ENCODE data around the gene MRGPRX3. TPM values are rescaled to one million over a fixed set of nuclear protein-coding genes. Genes with fewer than 3 reads are reported as not detected.

The MRGPRX3 gene
- total and polyA plus RNA-seq, 2 of the 8 experiments (the other 6 are each of a cell fraction or from before 2014, with no cell fraction given): not detected

GRCh38 chr11:18111005-18111404 lies 21.4 kb upstream of the MRGPRX3 start:
- Histone ChIP-seq H2AK5ac (ENCODE audit: low read depth, low read length) (no peak overlapping the region), H3K27ac (ENCODE audit: low read depth, low read length) (no peak overlapping the region), H3K36me3 (ENCODE audit: control insufficient read depth in 2 of 4, insufficient read depth in 4 of 4, low read length in 3 of 4) (no peaks in the 10 kb centered on the region), H3K4me2 (ENCODE audit: insufficient read depth in 1 of 2, low read depth in 2 of 2, low read length in 2 of 2) (no peak overlapping the region), H3K23me2 (ENCODE audit: low read depth, low read length) (0 out of 2 replicates have a peak, but pooled peaks cover 2% of the 10 kb centered on the region), H4K8ac (ENCODE audit: extremely low read depth, insufficient read depth, low read length) (no peak overlapping the region), H2AFZ (ENCODE audit: low read length) (no peak overlapping the region), H2BK120ac (replicated peaks; ENCODE audit: low read depth, low read length) (no peak overlapping the region), H2BK15ac (ENCODE audit: low read length) (no peak overlapping the region), H3K4me3 (ENCODE audit: extremely low read depth in 1 of 4, insufficient read depth in 2 of 4, low read depth in 3 of 4, low read length in 4 of 4) (no peak overlapping the region), H3K79me1 (ENCODE audit: low read depth, low read length) (no peaks in the 10 kb centered on the region), H3K4me1 (replicated peaks in 1 of 4; ENCODE audit: control insufficient read depth in 3 of 4, insufficient read depth in 4 of 4, low read length in 3 of 4) (no peaks in the 10 kb centered on the region), H3K14ac (ENCODE audit: insufficient read length) (no peak overlapping the region), H3K9ac (replicated peaks in 1 of 4; ENCODE audit: extremely low read depth in 1 of 4, low read depth in 3 of 4, low read length in 3 of 4) (no peak overlapping the region), H2BK20ac (ENCODE audit: low read length) (no peak overlapping the region), H3K23ac (ENCODE audit: insufficient read length) (no peak overlapping the region), H3K56ac (replicated peaks; ENCODE audit: insufficient read length, low read depth, low read length) (no peak overlapping the region), H3K18ac (ENCODE audit: extremely low read depth, low read length) (no peak overlapping the region), H2BK5ac (ENCODE audit: low read depth, low read length) (no peak overlapping the region), H3K27me3 (replicated peaks in 1 of 4; ENCODE audit: control insufficient read depth in 3 of 4, extremely low read depth in 1 of 4, insufficient read depth in 3 of 4, low read length in 3 of 4) (peaks cover 0 to 6% (median 2%) of the 10 kb centered on the region in 4 experiments; a peak in 3 of 7 replicates), H2BK12ac (ENCODE audit: low read depth, low read length) (no peak overlapping the region), H4K91ac (replicated peaks; ENCODE audit: insufficient read length, low read length) (no peak overlapping the region), H3K4ac (replicated peaks; ENCODE audit: insufficient read length, low read depth, low read length) (no peak overlapping the region), H3K9me3 (ENCODE audit: insufficient read depth in 2 of 2, low read depth in 1 of 2, low read length in 1 of 2) (no peaks in the 10 kb centered on the region), H3K79me2 (ENCODE audit: control insufficient read depth in 1 of 2, insufficient read depth in 2 of 2, low read length in 2 of 2) (no peaks in the 10 kb centered on the region), H4K5ac (ENCODE audit: insufficient read length, low read depth, low read length) (no peak overlapping the region), H4K20me1 (replicated peaks in 1 of 2; ENCODE audit: control insufficient read depth in 1 of 2, insufficient read depth in 2 of 2, low read length in 2 of 2) (no peaks in the 10 kb centered on the region)
- ChIA-PET CTCF (ENCODE audit: partially characterized antibody) (interaction anchor here (0.6 to 3.7 kb wide), 10 partner anchors 33 to 687 kb away, joined by 3 to 24 read pairs (median 4); no protein-coding TSS in a partner anchor), POLR2A (ENCODE audit: partially characterized antibody) (no interaction called here)
- FAIRE-seq (no peak), DNase-seq (ENCODE audit: low read depth in 1 of 2, low spot score in 2 of 2) (no peak)
- WGBS, 2 experiments (ENCODE audit: extremely low coverage in 1 of 2, insufficient coverage in 1 of 2, insufficient read length in 1 of 2, insufficient replicate concordance in 2 of 2, low coverage in 1 of 2, low lambda C conversion rate in 2 of 2, missing lambda C conversion rate in 1 of 2): 47% methylated on average over 2 of the region's 2 CpGs; no CpG with 5 or more reads in 1 of the 2 experiments
- TF ChIP-seq CHD2 (IDR thresholded peaks at IDR 0.05; ENCODE audit: low read length) (no peak), FOSL1 (IDR thresholded peaks at IDR 0.05; ENCODE audit: insufficient read depth, low read depth, low read length) (no peak), SP2 (IDR thresholded peaks at IDR 0.05; ENCODE audit: low read length) (no peak), CTCF (IDR thresholded peaks at IDR 0.05; ENCODE audit: control extremely low read depth in 1 of 3, insufficient read depth in 1 of 3, low read depth in 1 of 3, low read length in 3 of 3) (no peak), CBX5 (IDR thresholded peaks at IDR 0.05; ENCODE audit: low read depth, low read length) (no peak), RFX5 (IDR thresholded peaks at IDR 0.05; ENCODE audit: borderline replicate concordance, low read depth, low read length) (no peak), SIN3A (conservative IDR thresholded peaks at IDR 0.05 in 1 of 2, IDR thresholded peaks at IDR 0.05 in 1 of 2; ENCODE audit: low read depth in 1 of 2, low read length in 2 of 2) (no peak), KDM5A (IDR thresholded peaks at IDR 0.05; ENCODE audit: low read length) (no peak), BCL11A (IDR thresholded peaks at IDR 0.05; ENCODE audit: low read depth in 2 of 2, low read length in 2 of 2) (no peak), GTF2F1 (IDR thresholded peaks at IDR 0.05; ENCODE audit: borderline replicate concordance, low read depth, low read length) (no peak), CREB1 (IDR thresholded peaks at IDR 0.05) (no peak), KDM1A (IDR thresholded peaks at IDR 0.05; ENCODE audit: borderline replicate concordance, low read length) (no peak)
